Neural progenitor cell (in vitro differentiated cells): ENCODE data around the gene PSORS1C2.

Experiments
- EZH2 ChIP-seq: fragments of 200-600 bp; sonication (generic); IDR thresholded peaks from 2 replicates; pipeline ENCODE4 v1.6.1; 2017; ENCODE audit warnings: antibody characterized with exemption, mild to moderate bottlenecking, moderate library complexity
- EZH2phosphoT487 ChIP-seq: fragments of 200-600 bp; sonication (generic); IDR thresholded peaks from 2 replicates; pipeline ENCODE4 v1.6.1; 2017; ENCODE audit warnings: antibody characterized with exemption
- TF ChIP-seq, protein P1 (sequence below): fragments of 200-600 bp; sonication (generic); IDR thresholded peaks from 2 replicates; pipeline ENCODE4 v1.5.1; 2017; ENCODE audit warnings: antibody characterized with exemption, mild to moderate bottlenecking

- TF ChIP-seq, protein P1, sequence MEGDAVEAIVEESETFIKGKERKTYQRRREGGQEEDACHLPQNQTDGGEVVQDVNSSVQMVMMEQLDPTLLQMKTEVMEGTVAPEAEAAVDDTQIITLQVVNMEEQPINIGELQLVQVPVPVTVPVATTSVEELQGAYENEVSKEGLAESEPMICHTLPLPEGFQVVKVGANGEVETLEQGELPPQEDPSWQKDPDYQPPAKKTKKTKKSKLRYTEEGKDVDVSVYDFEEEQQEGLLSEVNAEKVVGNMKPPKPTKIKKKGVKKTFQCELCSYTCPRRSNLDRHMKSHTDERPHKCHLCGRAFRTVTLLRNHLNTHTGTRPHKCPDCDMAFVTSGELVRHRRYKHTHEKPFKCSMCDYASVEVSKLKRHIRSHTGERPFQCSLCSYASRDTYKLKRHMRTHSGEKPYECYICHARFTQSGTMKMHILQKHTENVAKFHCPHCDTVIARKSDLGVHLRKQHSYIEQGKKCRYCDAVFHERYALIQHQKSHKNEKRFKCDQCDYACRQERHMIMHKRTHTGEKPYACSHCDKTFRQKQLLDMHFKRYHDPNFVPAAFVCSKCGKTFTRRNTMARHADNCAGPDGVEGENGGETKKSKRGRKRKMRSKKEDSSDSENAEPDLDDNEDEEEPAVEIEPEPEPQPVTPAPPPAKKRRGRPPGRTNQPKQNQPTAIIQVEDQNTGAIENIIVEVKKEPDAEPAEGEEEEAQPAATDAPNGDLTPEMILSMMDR, result no peak
- TF ChIP-seq EZH2phosphoT487, result no peak
- TF ChIP-seq EZH2, result no peak
Measured at GRCh38 chr6:31129130-31129529, 9.7 kb downstream of the PSORS1C2 start.
